ENCODE results near the gene CR1.

DNA sequence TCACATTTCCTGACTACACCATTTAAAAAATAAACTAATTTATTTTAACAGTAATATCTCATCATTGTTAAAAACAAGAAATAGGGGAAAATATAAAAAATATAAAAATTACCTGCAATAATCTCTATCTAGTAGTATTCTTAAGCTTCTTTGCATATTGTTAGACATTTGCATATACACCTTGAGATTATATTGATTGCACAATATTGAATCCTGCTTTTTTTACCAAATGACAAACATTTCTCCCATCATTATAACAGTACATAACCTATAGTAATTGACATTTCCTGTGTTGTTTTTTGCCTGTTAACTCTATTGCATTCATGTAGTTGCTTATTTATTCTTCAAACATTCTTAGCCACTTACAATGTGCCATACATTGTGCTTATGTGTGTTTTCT is 137.3 kb downstream of the CR1 start:
- TF ChIP-seq POLR2A (IDR thresholded peaks at IDR 0.05; ENCODE audit: low read length) (no peak), GATA1 (IDR thresholded peaks at IDR 0.05; ENCODE audit: low read depth, low read length) (no peak)
